HepG2 (cell line): Measurements from ENCODE around the gene CSNK1D. TPM values are rescaled to one million over a fixed set of nuclear protein-coding genes. Genes with fewer than 3 reads are reported as not detected.
A peak's percentile ranks its signal among the peaks of the same experiment; 100 is the strongest.

Experiments used
- IKZF5 ChIP-seq: IDR thresholded peaks from 2 replicates; pipeline ENCODE4 v1.6.1; 2018; ENCODE audit warnings: missing genetic modification reagents, mild to moderate bottlenecking, missing compliant biosample characterization
- MIXL1 ChIP-seq: IDR thresholded peaks from 2 replicates; pipeline ENCODE4 v1.6.1; 2016
- SMC3 ChIP-seq: IDR thresholded peaks from 2 replicates; pipeline ENCODE4 v1.6.1; 2011; ENCODE audit warnings: low read length, improper control_type of control experiment
- ZEB1 ChIP-seq: IDR thresholded peaks from 2 replicates; pipeline ENCODE4 v1.6.1; 2012; ENCODE audit warnings: mild to moderate bottlenecking, low read depth, inconsistent platforms; ENCODE audit not compliant: insufficient replicate concordance
- ZNF563 ChIP-seq: sonication (generic); formaldehyde crosslinking; IDR thresholded peaks from 2 replicates; pipeline ENCODE4 v1.8.0; 2022; ENCODE audit warnings: mild to moderate bottlenecking, moderate library complexity, missing genetic modification reagents
- polyA plus RNA-seq, 8 experiments: library from polyadenylated mRNA; depleted of rRNA in 3 of 8; stranded (reverse) in 7 of 8; unstranded in 1 of 8; fragments of >200 nt; fragmentation: Illumina TruSeq in 4 of 8; extraction: Trizol in 4 of 8; gene quantifications; 2 replicates each; pipeline versions ENCODE4 v1.2.1 to v1.2.3, GENCODE V29; 2011 to 2016; ENCODE audit warnings: low read depth in 4 of 8, missing spikeins in 1 of 8, mixed read lengths in 1 of 8; ENCODE audit not compliant: insufficient read depth in 1 of 8
- total RNA-seq, 5 experiments: library from RNA; depleted of rRNA; stranded (reverse); fragments of >200 nt; fragmentation: Illumina TruSeq; extraction: Trizol; gene quantifications; 2 replicates each; pipeline ENCODE4 v1.2.3, GENCODE V29; 2016; ENCODE audit warnings: low read depth in 1 of 5
- TF ChIP-seq, protein P1 (sequence below): sonication (generic); formaldehyde crosslinking; IDR thresholded peaks from 2 replicates; pipeline ENCODE4 v1.4.0; 2020; ENCODE audit warnings: low read depth, missing genetic modification reagents
- TF ChIP-seq, protein P2 (sequence below): sonication (generic); formaldehyde crosslinking; IDR thresholded peaks from 2 replicates; pipeline ENCODE4 v1.5.0; 2020; ENCODE audit warnings: mild to moderate bottlenecking, missing genetic modification reagents, borderline replicate concordance
- TF ChIP-seq, protein P3 (sequence below): sonication (generic); formaldehyde crosslinking; IDR thresholded peaks from 2 replicates; pipeline ENCODE4 v1.9.0; 2022; ENCODE audit warnings: missing genetic modification reagents, mild to moderate bottlenecking, borderline replicate concordance
- TF ChIP-seq, protein P4 (sequence below): sonication (generic); formaldehyde crosslinking; conservative IDR thresholded peaks from 2 replicates; pipeline ENCODE4 v1.4.0; 2020; ENCODE audit warnings: missing genetic modification reagents

The CSNK1D gene
- total and polyA plus RNA-seq, 2 of the 13 experiments (the other 11 are each of a cell fraction or from before 2014, with no cell fraction given): 31.5 to 128 TPM

GRCh38 chr17:82304826-82305726 is 31.6 kb upstream of the CSNK1D start (continued):
- TF ChIP-seq, protein P1, sequence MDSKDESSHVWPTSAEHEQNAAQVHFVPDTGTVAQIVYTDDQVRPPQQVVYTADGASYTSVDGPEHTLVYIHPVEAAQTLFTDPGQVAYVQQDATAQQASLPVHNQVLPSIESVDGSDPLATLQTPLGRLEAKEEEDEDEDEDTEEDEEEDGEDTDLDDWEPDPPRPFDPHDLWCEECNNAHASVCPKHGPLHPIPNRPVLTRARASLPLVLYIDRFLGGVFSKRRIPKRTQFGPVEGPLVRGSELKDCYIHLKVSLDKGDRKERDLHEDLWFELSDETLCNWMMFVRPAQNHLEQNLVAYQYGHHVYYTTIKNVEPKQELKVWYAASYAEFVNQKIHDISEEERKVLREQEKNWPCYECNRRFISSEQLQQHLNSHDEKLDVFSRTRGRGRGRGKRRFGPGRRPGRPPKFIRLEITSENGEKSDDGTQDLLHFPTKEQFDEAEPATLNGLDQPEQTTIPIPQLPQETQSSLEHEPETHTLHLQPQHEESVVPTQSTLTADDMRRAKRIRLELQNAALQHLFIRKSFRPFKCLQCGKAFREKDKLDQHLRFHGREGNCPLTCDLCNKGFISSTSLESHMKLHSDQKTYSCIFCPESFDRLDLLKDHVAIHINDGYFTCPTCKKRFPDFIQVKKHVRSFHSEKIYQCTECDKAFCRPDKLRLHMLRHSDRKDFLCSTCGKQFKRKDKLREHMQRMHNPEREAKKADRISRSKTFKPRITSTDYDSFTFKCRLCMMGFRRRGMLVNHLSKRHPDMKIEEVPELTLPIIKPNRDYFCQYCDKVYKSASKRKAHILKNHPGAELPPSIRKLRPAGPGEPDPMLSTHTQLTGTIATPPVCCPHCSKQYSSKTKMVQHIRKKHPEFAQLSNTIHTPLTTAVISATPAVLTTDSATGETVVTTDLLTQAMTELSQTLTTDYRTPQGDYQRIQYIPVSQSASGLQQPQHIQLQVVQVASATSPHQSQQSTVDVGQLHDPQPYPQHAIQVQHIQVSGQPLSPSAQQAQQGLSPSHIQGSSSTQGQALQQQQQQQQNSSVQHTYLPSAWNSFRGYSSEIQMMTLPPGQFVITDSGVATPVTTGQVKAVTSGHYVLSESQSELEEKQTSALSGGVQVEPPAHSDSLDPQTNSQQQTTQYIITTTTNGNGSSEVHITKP: peak; percentile 36; the same call in 1 of the 2 replicates
- TF ChIP-seq, protein P2, sequence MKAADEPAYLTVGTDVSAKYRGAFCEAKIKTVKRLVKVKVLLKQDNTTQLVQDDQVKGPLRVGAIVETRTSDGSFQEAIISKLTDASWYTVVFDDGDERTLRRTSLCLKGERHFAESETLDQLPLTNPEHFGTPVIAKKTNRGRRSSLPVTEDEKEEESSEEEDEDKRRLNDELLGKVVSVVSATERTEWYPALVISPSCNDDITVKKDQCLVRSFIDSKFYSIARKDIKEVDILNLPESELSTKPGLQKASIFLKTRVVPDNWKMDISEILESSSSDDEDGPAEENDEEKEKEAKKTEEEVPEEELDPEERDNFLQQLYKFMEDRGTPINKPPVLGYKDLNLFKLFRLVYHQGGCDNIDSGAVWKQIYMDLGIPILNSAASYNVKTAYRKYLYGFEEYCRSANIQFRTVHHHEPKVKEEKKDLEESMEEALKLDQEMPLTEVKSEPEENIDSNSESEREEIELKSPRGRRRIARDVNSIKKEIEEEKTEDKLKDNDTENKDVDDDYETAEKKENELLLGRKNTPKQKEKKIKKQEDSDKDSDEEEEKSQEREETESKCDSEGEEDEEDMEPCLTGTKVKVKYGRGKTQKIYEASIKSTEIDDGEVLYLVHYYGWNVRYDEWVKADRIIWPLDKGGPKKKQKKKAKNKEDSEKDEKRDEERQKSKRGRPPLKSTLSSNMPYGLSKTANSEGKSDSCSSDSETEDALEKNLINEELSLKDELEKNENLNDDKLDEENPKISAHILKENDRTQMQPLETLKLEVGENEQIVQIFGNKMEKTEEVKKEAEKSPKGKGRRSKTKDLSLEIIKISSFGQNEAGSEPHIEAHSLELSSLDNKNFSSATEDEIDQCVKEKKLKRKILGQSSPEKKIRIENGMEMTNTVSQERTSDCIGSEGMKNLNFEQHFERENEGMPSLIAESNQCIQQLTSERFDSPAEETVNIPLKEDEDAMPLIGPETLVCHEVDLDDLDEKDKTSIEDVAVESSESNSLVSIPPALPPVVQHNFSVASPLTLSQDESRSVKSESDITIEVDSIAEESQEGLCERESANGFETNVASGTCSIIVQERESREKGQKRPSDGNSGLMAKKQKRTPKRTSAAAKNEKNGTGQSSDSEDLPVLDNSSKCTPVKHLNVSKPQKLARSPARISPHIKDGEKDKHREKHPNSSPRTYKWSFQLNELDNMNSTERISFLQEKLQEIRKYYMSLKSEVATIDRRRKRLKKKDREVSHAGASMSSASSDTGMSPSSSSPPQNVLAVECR: peak; percentile 43; the same call in 1 of the 2 replicates
- TF ChIP-seq, protein P3, sequence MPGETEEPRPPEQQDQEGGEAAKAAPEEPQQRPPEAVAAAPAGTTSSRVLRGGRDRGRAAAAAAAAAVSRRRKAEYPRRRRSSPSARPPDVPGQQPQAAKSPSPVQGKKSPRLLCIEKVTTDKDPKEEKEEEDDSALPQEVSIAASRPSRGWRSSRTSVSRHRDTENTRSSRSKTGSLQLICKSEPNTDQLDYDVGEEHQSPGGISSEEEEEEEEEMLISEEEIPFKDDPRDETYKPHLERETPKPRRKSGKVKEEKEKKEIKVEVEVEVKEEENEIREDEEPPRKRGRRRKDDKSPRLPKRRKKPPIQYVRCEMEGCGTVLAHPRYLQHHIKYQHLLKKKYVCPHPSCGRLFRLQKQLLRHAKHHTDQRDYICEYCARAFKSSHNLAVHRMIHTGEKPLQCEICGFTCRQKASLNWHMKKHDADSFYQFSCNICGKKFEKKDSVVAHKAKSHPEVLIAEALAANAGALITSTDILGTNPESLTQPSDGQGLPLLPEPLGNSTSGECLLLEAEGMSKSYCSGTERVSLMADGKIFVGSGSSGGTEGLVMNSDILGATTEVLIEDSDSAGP (CRISPR knock-in tag): peak; percentile 42; the same call in 1 of the 2 replicates
- TF ChIP-seq, protein P4, sequence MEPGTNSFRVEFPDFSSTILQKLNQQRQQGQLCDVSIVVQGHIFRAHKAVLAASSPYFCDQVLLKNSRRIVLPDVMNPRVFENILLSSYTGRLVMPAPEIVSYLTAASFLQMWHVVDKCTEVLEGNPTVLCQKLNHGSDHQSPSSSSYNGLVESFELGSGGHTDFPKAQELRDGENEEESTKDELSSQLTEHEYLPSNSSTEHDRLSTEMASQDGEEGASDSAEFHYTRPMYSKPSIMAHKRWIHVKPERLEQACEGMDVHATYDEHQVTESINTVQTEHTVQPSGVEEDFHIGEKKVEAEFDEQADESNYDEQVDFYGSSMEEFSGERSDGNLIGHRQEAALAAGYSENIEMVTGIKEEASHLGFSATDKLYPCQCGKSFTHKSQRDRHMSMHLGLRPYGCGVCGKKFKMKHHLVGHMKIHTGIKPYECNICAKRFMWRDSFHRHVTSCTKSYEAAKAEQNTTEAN (CRISPR knock-in tag): peak; percentile 50; the same call in 1 of the 2 replicates
- TF ChIP-seq ZNF563 (peak; percentile 76; the same call in 1 of the 2 replicates), ZEB1 (no peak), IKZF5 (CRISPR knock-in tag) (peak; percentile 37; the same call in 1 of the 2 replicates), MIXL1 (CRISPR knock-in tag) (0 out of 2 replicates have a peak, but pooled peaks have one; percentile 12), SMC3 (no peak)
